HG03097 (cell line): Measurements from ENCODE around the gene NRDE2.
A peak's percentile ranks its signal among the peaks of the same experiment; 100 is the strongest.

Source experiments
- ATAC-seq: cut with Tn5 transposase; IDR thresholded peaks from one replicate; pipeline ENCODE4 v1.9.1; 2021; ENCODE audit not compliant: unreplicated experiment, low FRiP score

NRDE2 gene

GRCh38 chr14:90299408-90299807 lies 32.3 kb downstream of the NRDE2 start:
- ATAC-seq = no peak

- no peak for ATAC-seq
Observed at GRCh38 chr14:90297876-90298629, 33.7 kb downstream of the NRDE2 start.

GRCh38 chr14:90296641-90297040 lies 35.1 kb downstream of the NRDE2 start:
- no peak for ATAC-seq

GRCh38 chr14:90295870-90296516 lies 35.7 kb downstream of the NRDE2 start:
- ATAC-seq = no peak

GRCh38 chr14:90294872-90295271 lies 36.9 kb downstream of the NRDE2 start:
- no peak for ATAC-seq

- ATAC-seq = no peak
Observed at GRCh38 chr14:90293766-90294730, 37.7 kb downstream of the NRDE2 start.

GRCh38 chr14:90291699-90292098 lies 40.0 kb downstream of the NRDE2 start:
- no peak for ATAC-seq

- ATAC-seq = no peak
Observed at GRCh38 chr14:90290337-90291011, 41.3 kb downstream of the NRDE2 start.

GRCh38 chr14:90288651-90289355 lies 42.9 kb downstream of the NRDE2 start:
- peak; percentile 91 for ATAC-seq

GRCh38 chr14:90287791-90288190 lies 44.0 kb downstream of the NRDE2 start:
- no peak for ATAC-seq

- ATAC-seq = no peak
Observed at GRCh38 chr14:90281756-90282155, 50.0 kb downstream of the NRDE2 start.

GRCh38 chr14:90281261-90281660 lies 50.5 kb downstream of the NRDE2 start:
- no peak for ATAC-seq

- no peak for ATAC-seq
Observed at GRCh38 chr14:90280096-90280495, 51.6 kb downstream of the NRDE2 start.

- no peak for ATAC-seq
Observed at GRCh38 chr14:90278199-90279175, 53.3 kb downstream of the NRDE2 start.

- no peak for ATAC-seq
Observed at GRCh38 chr14:90277581-90278198, 54.1 kb downstream of the NRDE2 start.

- no peak for ATAC-seq
Observed at GRCh38 chr14:90276646-90277367, 54.9 kb downstream of the NRDE2 start.

- no peak for ATAC-seq
Observed at GRCh38 chr14:90275820-90276219, 55.9 kb downstream of the NRDE2 start.

- no peak for ATAC-seq
Observed at GRCh38 chr14:90275458-90275814, 56.3 kb downstream of the NRDE2 start.
